Islet precursor cell (in vitro differentiated cells): ENCODE measurements around the gene ZNF644.
A peak's percentile ranks its signal among the peaks of the same experiment; 100 is the strongest.

Experiments
- DNase-seq: peaks from one replicate; pipeline ENCODE4 v3.0.0-alpha.2; 2018

Gene ZNF644

DNA sequence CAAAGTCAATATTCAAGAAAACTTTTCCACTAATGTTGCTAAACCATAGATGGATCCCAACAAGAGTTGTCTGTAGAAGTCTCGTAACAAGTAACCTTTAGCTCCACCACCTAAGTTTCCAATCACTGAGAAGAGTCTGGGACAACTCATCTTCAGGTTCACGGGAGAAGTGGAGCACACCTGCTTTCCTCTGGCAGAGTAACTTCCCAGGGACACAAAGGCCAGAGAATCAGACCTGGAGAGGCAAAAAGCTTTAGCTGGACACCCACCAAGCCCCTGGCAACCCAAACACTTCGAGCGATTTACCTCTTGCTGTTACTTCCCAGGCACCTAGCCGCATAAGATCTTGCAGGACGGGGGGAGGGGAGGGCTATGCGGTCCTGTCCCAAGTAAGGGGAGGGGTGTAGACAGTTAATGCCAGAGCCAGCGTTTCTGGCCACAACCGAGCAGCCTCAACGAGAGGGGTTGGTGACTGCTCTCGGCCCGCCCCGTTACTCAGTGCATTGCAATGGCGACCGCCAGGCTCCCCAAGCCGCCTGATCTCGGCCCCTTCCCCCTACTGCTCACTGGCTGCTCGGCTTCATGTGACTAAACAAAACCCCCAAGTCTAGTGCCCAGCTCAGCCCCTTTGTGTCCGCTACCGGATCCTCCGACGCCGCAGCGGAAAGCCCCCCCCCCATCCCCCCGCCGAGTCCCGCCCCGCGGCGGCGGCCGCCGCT, 709 bp downstream of the ZNF644 start:
- peak; percentile 96 for DNase-seq

DNA sequence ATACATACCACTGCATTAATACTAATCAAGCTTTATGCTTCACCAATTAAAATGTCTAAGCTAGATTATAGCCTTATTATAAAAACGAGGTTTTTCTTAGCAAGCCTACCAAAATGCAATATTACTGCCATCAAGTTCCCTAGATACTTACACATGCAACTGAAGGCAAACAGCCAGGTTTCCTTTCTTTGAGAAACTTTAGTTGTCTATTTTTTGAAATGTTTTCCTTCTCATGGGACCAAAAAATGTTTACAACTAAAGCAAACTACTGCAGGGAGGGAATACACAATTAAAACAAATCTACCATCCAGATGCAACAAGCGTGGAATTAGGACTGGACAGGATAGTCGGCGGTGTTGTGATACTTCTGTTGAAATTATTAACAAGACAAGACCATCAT, 1.3 kb downstream of the ZNF644 start:
- no peak for DNase-seq

DNA sequence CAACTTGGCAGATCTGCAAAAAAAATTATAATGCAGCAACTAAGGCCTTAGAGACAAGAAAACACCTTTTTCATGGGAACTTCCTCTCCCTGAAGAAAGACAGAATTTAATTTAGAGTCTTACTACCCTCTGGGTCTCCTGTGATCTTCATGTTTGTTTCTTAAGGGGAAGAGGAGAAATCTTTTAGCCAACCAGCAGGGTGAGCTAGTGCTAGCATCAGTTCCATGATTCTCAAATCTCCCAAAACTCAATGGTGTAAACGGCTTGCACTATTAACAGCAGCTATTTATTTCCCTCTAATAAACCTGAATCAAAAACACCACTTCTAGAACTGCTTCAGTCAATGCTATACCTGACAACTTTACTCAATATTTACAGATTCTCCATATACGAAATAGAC, 3.8 kb downstream of the ZNF644 start:
- no peak for DNase-seq

DNA sequence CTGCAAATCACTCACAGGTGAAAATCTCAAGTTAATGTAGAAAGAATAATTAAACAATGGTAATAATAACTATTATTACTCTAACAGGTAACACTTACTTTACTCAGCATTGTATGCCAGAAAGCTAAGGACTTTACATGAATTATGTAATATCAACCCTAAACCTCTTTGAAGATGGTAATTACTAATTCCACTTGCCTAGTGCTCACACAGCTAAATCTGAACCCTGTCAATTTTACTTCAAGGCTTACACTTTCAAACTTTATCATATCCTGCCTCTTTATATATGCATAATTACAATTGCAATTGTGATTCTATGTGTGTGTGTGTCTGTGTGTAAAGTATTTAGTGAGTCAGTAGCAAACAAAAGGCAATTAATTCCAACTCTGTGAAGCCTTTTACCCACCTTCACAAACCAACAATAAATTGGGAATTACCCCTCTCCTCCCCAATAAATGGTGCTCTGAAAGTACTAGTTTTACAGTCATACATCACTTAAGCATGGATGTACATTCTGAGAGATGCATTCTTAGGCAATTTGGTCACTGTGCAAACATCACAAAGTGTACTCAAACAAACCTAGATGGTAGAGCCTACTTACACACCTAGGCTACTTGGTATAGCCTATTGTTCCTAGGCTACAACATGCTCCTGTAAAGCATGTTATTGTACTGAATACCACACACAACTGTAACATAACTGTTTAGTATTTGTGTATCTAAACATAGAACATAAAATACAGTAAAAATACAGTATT, 5.9 kb downstream of the ZNF644 start:
- DNase-seq: no peak

DNA sequence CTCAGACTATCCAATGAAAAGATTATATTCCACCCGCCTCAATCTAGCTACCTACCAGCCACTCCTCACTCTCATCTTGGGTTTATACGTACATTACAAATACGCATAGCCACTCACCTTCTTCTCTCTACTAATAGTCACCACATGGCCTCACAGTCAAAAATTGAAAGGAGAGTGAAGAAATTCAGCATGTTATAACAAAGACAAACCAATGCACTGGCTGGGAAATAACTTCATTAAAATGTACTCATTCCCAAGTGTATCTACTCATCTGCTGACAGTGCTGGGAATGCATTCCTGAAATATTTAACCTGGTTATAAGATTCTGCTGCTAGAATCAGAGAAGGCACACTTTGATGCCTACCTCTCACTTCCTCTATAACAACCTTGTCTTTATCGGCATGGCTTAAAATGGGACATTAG, 6.5 kb downstream of the ZNF644 start:
- DNase-seq: no peak

DNA sequence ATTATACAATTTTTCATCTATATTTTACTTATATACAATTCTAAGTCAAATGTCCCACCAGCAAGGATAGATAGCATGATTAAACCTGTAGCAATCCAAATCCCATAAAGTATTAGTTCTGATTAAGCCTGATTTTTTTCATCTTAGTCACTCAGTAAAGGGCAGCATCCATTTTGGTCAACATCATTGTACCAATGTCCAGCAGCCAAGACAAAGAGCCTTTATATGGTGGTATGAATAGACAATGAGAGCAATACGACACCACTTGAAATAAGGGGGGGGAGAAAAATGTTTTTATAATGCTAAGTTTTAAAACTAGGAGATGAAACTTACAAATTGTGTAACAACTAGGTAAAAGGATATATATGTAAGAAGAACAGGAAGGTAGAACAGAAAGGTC, 7.4 kb downstream of the ZNF644 start:
- no peak for DNase-seq

DNA sequence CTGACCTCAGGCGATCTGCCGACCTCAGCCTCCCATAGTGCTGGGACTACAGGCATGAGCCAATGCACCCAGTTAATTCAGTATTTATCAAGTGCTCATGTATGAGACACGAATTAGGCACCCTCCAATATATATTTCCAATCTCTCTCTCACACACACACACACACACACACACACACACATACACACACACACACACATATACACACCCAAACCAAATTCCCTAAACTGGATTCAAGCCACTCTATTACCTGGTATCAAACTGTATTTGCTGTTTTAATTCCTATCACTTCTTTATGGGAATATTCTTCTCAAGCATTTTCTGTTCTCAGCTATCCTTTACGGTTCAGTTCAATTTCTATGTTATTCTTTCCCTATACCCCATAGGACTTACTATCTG, 8.5 kb downstream of the ZNF644 start:
- no peak for DNase-seq

DNA sequence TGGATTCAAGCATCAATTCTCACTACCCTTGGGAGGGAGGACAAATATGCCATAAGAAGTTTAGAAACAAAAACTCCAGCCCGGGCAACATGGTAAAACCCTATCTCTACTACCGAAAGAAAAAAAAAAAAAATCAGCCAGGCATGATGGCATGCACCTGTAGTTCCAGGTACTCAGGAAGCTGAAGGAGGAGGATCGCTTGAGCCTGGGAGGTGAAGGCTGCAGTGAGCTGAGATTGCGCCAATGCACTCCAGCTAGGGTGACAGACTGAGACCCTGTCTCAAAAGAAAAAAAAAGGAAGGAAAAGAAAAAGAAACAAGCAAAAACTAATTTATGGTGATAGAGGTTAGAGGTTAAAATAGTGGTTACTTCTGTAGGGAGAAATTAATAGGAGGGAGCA, 9.6 kb downstream of the ZNF644 start:
- no peak for DNase-seq

DNA sequence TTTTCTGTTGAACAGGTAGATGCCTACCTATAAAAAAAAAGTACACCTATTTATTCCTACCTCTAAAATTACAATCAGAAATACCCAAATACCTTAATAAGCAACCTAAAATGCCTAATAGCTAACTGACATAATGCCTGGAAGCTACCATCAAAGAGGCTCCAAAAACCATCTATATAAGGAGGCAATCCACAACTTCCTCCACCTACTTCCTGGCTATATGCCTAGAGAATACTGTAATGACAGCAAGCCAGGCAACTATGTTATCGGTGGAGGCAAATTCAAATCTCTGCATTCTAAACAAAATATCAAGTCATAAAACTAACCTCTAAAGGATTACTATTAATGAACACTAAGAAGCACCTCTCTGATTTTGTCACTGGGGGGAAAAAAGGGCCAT, 10.1 kb downstream of the ZNF644 start:
- no peak for DNase-seq

DNA sequence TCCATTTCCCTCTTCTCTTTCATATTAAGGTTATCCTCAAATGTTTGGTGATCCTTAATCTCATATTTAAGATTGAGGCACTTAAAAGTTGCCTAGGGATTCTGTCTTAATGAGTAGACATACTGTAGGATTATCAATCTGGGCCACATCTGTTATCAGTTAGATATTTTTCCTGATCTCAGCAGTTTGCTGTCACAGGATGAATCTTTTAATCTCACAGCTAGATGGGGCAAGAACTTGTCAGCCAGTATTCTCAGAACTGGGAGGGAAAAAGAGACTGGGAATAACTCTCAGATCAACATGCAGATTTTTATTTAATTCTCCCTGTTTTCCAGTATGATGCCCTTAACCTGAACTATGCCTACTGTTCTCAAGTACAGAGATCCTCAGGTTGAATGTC, 14.0 kb downstream of the ZNF644 start:
- DNase-seq: no peak

DNA sequence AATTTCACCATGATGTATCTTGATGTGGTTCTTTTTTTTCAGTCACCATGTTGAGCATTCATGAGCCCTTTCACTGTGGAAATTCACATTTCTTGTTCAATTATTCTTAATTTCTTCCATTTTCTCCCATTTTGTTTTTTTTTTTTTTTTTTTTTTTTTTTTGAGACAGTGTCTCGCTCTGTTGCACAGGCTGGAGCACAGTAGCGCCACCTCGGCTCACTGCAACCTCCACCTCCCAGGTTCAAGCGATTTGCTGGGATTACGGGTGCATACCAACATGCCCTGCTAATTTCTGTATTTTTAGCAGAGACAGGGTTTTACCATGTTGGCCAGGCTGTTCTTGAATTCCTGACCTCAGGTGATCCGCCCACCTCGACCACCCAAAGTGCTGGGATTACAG, 14.7 kb downstream of the ZNF644 start:
- DNase-seq: no peak

DNA sequence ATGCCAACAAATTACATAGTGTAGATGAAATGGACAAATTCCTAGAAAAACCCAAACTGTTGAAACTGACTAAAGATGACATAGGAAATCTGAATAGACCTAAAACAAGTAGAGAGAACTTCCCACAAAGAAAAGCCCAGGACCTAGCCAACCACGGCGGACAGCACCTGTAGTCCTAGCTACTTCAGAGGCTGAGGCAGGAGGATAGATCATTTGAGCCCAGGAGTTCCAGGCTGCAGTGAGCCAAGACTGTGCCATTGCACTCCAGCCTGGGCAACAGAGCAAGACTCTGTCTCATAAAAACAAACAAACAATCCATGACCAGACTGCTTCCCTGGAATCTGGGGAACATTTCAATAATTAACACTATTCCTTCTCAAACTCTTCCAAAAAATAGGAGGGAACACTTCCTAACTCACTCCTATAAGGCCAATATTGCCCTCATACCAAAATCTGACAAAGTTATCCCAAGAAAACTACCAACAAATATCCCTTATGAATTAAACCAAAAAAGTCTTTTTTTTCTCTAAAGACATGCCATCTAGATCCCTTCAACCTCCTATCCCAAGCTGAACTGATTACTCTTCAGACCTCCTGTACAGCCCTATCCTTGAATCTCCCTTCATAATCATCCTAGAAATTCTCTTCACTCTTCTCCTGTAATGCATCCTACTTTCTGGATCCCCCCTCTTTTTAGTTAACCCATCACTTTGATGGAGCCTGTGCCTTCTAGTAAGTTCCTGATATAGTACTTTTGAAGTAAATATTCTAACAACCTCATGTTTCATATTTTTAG, 15.5 kb downstream of the ZNF644 start:
- DNase-seq: no peak

DNA sequence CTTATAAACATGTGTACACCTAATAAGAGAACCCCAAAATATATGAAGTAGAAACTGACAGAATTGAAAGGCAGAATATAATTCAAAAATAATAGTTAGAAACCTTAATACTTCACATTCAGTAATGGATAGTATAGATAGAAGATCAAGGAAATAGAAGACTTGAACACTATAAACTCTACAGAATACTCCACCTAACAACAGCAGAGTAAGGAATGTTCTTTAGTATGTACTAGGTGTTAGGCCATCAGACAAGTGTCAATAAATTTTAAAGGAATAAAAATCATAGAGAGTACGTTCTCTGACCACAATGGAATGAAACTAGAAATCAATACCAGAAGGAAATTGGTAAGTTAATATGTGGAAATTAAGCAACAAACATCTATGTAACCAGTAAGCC, 16.6 kb downstream of the ZNF644 start:
- no peak for DNase-seq

DNA sequence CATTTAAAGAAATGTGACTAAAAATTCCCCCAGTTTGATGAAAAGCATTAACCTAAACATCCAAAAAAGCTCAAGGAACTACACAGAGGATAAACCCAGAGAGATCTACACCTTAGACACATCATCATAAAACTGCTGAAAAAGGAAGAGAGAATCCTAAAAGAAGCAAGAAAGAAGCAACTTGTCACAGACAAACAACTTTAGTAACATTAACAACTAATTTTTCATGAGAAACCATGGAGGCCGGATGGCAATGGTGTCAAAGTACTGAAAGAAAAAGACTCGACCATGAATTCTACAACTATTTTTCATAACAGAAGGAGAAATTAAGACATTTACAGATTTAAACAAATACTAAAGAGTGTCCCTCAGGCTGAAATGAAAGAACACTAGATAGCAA, 17.7 kb downstream of the ZNF644 start:
- no peak for DNase-seq

DNA sequence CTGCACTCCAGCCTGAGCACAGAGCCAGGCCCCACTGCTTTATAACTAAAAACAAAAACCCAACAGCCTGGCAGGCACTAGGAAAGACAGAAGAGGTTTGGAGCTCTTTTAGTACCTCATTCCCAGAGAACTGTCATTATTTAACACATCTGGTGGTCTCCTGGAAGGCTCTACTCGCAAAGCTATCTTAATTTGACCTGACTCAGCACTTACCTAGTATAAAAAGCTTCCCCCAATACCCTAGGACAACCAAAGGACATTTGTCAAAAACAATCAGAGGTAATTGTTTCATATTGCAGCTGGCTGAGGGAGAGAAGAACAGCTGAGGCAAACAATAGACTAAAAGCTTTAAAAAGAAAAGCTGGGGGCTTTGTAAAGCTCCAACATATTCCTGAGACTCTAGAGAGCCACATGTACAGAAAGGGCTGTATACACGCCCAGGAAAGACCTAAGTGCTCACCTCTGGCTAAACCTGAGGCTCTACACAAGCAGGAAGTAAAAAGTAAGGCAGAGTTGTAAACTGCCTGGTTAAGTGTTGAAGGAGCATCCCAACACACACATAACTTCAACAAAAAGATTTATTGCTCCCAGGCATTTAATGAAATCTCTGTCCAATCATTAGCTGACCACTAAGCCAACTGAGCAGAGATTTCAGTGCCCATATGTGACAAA, 25.0 kb downstream of the ZNF644 start:
- no peak for DNase-seq

DNA sequence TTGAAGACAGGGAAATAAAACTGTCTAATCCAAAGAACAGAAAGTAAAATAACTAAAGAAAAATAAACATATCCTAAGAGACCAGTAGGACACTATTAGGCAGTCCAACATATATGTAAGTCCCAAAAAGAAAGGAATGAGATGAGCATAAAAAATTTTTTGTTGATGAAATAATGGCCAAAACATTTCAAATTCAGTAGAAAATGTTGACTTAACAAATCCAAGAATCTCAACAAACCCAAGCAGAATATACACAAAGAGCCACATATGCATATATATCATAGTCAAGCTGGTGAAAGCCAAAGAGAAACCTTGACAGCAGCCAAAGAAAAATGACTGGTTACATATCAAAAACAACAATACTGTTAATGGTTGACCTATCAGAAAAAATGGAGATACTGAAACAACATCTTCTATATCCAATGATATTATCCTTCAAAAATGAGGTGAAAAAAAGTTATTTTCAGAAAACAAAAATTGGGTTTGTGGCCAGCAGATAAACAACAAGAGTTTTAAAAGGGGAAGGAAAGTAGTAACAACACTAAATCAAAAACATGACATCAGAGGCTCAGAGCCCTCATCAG, 26.4 kb downstream of the ZNF644 start:
- DNase-seq: no peak

DNA sequence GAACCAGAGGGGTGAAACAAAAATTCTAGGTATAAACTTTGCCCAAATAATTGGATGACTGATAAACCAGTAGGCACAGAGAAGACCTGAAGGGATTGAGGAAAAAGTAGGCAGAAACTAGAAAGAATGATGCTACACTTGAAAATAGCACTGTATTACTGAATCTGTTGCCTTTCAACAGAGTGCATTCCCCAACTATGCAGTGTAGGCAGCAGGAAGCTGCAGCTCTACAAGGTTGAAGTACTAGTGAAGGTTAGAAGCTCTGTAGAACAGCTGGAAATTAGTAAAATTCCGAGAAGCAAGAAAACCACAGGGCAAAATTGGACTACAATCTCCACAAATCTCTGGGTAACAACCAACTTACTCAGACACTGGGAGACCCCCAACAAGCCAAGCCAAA, 27.4 kb downstream of the ZNF644 start:
- DNase-seq: no peak

DNA sequence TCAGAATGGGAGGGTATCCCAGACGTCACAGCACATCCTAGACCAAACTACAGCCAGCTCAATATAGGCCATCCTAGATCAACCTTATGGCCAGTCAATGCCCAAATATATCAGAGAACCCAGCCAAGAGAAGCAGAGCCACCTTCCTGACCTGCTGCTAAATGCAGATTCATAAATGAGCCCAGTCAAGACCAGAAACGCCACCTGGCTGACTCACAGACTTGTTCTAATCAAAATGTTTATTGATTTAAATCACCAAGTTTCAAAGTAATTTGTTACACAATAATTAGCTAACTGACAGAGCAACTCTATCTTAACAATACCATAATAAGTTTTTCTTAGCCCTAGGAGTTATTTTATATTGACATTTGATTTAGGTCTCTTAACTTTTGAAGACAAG, 28.6 kb downstream of the ZNF644 start:
- DNase-seq: no peak

DNA sequence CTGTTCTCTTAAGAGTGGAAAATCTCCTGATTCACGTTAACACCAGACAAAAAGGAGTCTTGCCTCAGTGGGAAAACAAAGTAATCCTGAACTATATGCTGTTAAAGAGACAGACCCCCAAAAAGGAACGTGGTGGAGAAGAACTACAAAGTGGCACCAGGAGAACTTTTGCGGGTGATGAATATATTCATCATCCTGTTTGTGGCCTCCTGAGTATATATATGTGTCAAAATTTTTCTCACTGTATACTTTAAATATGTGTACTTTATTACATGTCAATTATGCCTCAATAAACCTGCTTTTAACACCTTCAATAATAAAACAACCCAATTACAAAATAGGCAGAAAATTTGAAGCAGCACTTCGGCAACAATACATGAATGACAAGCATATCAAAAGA, 31.1 kb downstream of the ZNF644 start:
- no peak for DNase-seq

DNA sequence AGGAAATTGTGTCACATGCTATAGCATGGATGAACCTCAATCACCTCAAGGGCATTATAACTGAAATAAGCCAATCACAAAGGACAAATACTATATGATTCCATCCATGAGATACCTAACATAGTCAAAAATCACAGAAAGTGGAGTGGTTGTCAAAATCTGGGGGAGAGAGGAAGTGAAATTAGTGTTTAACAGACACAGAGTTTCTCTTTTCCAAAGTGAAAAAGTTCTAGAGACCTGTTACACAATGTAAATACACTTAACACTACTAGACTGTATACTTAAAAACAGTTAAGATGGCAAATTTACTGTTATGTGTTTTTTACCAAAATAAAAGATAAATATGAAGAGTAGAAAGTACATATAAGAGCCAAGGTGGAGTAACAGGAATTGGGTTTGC, 31.8 kb downstream of the ZNF644 start:
- no peak for DNase-seq

DNA sequence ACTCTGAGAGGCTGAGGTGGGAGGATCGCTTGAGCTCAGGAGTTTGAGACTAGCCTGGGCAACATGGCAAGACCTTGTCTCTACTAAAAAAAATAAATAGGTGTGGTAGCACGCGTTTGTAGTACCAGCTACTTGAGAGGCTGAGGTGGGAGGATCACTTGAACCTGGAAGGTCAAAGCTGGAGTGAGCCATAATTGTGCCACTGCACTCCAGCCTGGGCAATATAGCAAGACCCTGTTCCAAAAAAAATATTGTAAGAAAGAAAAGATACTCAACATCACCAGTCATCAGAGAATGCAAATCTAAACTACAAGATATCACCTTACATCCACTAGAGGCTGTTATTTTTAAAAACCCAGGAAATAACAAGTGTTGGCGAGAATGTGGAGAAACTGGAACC, 32.5 kb downstream of the ZNF644 start:
- DNase-seq: no peak

DNA sequence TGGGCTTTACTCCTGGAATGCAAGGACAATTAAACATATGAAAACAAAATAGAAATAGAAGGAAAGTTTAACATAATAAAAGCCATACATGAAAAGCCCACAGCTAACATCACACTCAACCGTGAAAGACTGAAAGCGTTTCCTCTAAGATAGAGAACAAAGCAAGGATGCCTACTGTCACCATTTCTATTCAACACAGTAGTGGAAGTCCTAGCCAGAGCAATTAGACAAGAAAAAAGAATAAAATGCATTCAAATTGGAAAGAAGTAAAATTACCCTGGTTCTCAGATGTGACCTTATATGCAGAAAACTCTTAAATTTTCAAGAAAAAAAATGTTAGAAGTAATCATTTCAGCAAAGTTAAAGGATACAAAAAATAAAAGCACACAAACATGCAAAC, 34.0 kb downstream of the ZNF644 start:
- no peak for DNase-seq

DNA sequence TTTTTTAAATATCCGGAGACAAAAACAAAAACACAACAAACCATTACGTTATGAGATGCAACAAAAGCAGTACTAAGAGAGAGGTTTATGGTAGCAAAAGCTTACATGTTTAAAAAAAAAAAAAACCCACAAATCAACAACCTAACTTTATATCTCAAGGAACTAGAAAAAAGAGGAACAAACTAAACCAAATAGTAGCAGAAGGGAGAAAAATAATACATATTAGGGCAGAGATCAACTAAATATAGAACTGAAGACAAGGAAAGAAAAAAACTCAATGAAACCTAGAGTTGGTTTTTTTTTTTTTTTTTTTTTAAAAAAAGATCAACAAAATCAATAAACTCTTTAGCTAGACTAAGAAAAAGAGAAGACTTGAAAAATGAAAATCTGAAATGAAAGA, 34.9 kb downstream of the ZNF644 start:
- no peak for DNase-seq
